T-helper 1 cell treated with Interleukin-12 subunit alpha and Interleukin-12 subunit beta and Interleukin-4 antibody, amounts not matched to agents 30 ng/mL and 1 ng/mL, for 36 hours (primary cell): Measurements from ENCODE around the gene WDR49. TPM values are rescaled to one million over a fixed set of nuclear protein-coding genes. Genes with fewer than 3 reads are reported as not detected.

Source experiments
- total RNA-seq: library from RNA; stranded (reverse); gene quantifications from 2 replicates; pipeline ENCODE4 v1.2.3, GENCODE V29; 2022

Gene WDR49
- total RNA-seq, 1 donor from 2014 or later = 0.32 TPM

Other genes starting within 250 kb of the WDR49 start
- gene SERPINI2, start 179.9 kb downstream of the WDR49 start, total RNA-seq = not detected in 2 replicates
- 67.6 and 69.5 TPM in 2 replicates for gene PDCD10, start 81.0 kb upstream of the WDR49 start, total RNA-seq
- 1.9 and 2.0 TPM in 2 replicates for gene SERPINI1, start 81.8 kb upstream of the WDR49 start, total RNA-seq